Measurements from ENCODE around the gene GABBR2.
"Not testable (repeated sequence)": the region's sequence is repeated elsewhere in the genome, so short reads cannot be mapped to it uniquely, and the experiment has no call there.

The GABBR2 gene

GRCh38 chr9:98684816-98685215, 23.9 kb downstream of the GABBR2 start:
- DNase-seq = not testable (repeated sequence)

DNA sequence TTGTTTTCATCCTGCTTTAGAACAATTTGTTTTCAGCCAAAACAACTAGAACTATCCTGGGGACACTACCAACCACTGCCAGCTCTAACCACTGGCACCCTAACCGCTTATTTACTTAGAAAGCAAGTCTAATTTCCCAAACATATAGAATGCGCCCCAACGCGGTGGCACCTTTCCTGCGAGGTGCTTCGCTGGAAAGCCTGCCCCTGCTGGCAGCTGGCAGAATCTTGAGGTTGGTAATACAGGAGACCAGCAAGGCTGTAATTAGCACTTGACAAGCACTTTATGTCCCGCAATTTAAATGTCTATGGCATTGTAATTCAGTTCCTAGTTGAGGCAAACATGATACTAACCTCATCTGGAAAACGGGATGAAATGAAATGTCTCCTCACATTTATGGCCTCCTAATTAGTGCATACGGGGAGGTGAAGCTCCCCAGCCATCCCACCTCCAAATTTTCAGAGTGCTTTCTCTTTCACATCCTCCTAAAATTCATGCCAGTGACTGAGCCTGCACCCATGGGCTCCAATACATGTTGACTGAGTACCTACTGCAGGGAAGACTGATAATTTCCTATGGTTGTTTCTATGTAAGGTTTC, 30.4 kb downstream of the GABBR2 start:
- no peak for DNase-seq

- no peak for DNase-seq
Measured at GRCh38 chr9:98673681-98674080, 35.1 kb downstream of the GABBR2 start.

DNA sequence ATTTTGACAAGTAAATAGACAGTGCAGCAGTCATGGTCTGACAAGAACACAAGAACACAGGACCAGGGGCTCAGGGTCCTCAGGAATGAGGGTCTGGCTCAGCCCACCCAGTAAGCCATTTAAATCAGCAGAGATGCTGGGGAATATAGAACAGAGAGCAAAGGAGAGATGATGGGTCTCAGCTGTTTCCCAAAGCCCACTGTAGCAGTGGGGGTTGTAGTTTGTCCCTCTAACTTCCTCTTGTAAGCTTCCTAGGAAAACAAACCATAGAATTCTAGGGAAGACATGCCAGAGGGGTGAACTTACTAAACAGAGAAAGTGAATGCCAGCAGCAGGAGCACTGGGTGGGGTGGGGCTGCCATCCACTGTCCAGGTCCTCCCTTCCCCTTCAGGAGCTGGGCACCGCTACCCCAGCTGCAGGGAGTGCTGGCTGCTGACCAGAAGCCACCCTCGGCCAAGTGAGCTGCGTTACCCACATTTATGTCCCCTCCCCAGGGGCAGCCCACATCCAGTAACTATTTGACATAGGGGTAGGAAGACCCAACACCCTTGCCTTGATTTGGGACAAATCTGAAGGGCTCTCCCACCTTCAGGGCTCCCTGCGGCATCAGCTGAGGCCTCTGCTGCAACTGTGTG, 41.6 kb downstream of the GABBR2 start:
- DNase-seq = no peak

DNA sequence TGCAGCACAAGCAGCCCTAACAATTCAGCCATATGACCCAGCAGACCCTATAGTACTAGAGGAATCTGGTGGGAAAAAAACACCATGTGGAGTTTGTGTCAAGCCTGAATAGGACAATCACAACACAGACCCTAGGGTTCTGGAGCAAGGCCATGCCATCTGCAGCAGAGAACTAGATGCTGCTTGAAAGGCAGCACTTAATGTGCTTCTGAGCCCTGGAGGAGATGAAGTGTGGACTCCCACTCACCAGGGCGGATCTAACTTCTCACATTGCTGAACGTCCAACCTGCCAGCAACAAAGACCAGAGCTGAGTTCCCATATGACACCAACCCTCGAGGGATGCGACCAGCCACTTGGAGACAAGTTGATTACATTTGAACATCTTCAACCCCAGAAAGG, 43.2 kb downstream of the GABBR2 start:
- no peak for DNase-seq

GRCh38 chr9:98660541-98660940, 48.2 kb downstream of the GABBR2 start:
- DNase-seq = no peak

- no peak for DNase-seq
Measured at GRCh38 chr9:98658951-98659351, 49.8 kb downstream of the GABBR2 start.

- no peak for DNase-seq
Measured at GRCh38 chr9:98657897-98658296, 50.8 kb downstream of the GABBR2 start.

DNA sequence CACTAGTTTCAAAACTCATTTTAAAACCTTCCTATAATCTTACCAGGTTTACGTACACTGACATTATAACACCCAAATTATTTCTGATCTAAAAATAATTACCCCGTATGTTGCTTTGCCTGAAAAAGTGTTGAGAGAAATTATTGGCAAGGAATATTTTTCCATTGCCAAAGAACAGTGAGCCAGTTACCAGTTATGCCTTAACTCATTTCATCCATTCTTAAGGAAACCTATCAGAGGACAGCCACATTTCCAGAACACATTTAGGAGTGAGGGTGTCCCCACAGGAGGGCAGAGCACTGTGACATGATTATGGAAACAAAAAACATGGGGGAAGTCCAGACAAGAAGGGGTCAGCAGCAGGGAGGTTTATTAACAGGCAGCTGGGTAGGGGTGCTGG, 52.2 kb downstream of the GABBR2 start:
- no peak for DNase-seq

DNA sequence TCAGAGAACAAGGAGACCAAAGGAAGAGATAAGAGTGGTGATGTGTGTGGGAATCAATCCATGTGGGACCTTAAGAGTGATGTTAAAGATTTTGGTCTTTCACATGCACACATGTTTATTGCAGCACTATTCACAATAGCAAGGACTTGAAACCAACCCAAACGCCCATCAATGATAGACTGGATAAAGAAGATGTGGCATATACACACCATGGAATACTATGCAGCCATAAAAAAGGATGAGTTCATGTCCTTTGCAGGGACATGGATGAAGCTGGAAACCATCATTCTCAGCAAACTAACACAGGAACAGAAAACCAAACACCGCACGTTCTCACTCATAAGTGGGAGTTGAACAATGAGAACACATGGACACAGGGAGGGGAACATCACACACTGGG, 53.3 kb downstream of the GABBR2 start:
- DNase-seq = not testable (repeated sequence)

- DNase-seq = no peak
Measured at GRCh38 chr9:98654247-98654646, 54.5 kb downstream of the GABBR2 start.

GRCh38 chr9:98652741-98653140, 56.0 kb downstream of the GABBR2 start:
- DNase-seq = no peak

GRCh38 chr9:98652302-98652701, 56.4 kb downstream of the GABBR2 start:
- DNase-seq = no peak

- no peak for DNase-seq
Measured at GRCh38 chr9:98647236-98647635, 61.5 kb downstream of the GABBR2 start.

DNA sequence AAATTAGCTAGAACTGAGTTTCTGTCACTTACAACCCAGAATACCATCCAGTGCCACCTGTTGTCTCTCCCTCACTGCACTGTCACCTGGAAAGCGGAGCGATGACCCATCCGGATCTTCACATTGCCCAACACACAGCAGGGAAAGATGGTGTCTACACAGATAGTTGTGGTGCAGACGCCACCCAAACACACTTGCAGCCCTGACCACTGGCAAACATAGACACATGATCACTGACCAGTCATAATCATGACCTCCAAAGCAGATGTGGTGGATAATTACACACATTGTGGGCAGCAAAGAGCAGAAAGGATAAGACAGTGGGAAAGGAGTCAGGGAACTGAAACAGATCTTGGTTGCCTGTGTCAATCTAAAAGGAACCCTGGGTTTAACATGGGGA, 64.7 kb downstream of the GABBR2 start:
- no peak for DNase-seq

DNA sequence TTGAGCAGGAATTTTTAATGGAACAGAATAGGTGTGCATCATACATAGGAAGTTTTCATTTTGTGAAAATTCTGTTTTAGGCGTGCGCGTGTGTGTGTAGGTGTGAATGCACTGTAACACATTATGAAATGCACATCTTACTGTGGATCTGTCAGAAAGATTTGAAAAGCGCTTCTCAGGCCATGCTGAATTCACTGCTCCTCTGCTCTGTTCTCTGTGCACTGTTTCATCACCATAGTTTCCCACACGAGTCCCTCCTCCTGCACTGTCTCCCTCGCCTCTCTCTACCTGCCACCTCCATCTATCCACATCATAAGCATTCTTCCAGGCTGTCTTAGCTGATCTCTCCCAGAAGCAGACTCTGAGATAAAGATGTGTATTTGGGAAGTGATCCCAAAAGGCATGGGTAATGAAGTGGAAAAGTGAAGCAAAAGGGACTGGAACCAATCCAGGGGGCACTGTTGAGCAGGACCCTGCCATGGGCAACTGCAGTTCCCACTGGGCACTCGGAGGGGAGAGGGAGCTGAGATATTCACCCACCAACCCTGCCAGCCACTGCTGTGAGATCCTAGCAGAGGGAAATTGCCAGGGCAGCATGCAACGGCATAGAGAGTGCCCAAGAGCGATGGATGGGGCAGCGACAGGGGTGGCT, 65.9 kb downstream of the GABBR2 start:
- no peak for DNase-seq

GRCh38 chr9:98641695-98642094, 67.0 kb downstream of the GABBR2 start:
- DNase-seq = no peak

DNA sequence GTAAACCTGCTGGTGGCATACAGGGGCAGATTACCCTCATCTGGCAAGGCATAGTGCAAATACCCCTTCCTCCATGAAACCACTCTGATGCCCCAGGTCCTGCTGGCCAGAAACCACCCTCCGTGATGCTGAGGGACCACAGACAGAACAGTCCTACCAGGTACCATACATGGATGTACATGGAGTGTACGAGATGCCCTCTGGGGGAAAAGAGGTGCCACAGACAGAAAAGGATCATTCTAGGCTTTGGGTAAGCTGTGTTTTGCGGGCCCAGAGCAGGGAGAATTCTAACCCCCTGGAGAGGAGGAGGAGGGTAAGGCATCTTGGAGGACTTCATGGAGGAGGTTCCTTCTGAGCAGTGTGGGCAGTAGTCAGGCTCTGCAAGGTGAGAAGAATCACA, 68.3 kb downstream of the GABBR2 start:
- DNase-seq = no peak

GRCh38 chr9:98639133-98639532, 69.6 kb downstream of the GABBR2 start:
- DNase-seq = no peak

- DNase-seq = no peak
Measured at GRCh38 chr9:98637381-98637780, 71.4 kb downstream of the GABBR2 start.

DNA sequence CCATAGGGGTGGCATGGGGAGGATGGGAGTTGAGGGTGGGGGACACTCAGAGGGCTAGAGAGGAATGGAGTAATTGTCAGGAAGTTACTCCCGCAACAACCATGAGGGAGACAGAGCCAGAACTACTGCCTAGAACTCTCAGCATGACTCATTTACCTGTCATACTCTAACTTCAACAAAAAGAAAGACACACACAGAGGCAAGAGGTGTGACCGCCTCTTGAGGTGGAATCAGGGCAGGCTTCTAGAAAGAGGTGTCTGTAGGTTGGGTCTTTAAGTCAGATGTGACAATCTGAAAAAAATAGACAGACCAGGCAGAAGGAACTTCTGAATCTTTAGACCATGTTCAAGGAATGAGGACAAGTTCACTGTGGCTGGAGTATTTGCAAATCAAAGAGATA, 73.4 kb downstream of the GABBR2 start:
- DNase-seq = no peak

DNA sequence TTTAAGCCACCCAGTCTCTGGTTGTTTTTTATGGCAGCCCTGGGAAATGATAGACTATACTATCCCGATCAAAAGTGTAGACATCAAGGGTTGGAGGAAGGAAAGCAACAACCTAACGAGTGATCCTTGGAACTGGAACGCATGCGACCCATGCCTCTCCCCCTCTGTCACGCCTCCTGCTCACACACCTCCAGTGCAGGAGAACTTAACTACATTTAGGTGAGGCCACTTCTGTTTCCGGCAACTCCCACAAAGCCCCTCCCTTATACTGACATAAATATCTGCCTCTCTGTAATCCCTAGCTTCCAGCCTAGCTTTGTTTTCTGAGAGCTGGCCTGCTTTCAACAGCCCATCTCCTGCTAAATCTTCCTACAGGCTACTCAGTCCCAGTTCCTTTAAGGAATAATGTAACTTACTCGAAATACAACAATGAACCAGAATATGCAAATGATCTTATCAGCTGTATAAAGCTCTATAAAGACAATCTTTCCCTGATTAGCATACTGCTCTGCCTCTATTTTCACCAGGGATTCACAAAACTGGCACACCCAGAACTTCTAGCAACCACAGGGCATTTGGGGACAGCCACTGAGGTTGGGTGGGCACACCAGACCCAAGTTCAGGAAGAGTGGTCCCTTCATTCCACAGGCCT, 73.9 kb downstream of the GABBR2 start:
- no peak for DNase-seq

GRCh38 chr9:98632839-98633238, 75.9 kb downstream of the GABBR2 start:
- DNase-seq = no peak

- no peak for DNase-seq
Measured at GRCh38 chr9:98627296-98627695, 81.4 kb downstream of the GABBR2 start.
